ENCODE data around the gene TNNI2.

TNNI2 gene

DNA sequence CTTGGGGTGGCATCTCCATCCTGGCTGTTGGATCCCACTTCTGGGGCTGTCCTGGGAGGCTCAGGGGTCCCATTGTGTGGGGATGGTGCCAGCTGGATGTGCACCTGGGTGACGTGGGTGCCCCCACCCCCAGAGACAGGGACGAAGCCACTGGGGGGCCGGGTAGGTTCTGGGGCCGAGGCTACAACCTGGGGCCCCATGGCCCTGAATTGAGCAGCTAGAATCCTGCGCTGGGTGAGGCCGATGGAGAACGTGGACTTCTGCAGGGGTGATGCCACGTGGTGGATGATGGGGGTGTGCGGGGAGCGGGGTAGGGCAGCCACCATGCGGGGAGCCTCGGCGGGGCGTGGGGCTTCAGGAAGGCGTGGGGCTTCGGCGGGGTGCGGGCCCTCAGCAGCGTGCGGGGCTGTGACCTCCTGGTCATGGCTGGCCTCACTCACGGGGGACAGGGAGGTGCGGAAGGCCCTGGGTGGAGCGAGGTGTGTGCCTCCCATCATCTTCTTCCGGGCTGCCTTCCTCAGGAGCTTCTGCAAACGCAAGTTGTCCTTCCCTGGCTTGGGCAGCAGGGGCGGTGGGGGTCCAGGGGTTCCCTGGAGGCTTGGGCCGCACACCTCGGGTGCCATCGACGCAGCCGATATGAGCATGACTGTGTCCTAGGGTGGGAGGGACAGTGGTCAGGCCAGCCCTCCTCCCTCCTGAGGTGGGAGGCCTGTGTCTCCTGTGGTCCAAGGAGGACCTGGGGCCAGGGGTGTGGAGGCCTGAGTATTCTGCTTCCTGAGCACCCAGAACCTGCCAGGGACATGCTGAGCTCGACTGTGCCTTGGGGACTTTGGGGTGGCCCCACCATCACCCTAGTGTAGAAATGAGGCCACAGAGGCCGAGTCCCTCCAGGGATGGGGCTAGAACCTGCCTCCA, 51.4 kb downstream of the TNNI2 start:
- DNase-seq: no peak
